ENCODE data around the gene CALM3.

DNA sequence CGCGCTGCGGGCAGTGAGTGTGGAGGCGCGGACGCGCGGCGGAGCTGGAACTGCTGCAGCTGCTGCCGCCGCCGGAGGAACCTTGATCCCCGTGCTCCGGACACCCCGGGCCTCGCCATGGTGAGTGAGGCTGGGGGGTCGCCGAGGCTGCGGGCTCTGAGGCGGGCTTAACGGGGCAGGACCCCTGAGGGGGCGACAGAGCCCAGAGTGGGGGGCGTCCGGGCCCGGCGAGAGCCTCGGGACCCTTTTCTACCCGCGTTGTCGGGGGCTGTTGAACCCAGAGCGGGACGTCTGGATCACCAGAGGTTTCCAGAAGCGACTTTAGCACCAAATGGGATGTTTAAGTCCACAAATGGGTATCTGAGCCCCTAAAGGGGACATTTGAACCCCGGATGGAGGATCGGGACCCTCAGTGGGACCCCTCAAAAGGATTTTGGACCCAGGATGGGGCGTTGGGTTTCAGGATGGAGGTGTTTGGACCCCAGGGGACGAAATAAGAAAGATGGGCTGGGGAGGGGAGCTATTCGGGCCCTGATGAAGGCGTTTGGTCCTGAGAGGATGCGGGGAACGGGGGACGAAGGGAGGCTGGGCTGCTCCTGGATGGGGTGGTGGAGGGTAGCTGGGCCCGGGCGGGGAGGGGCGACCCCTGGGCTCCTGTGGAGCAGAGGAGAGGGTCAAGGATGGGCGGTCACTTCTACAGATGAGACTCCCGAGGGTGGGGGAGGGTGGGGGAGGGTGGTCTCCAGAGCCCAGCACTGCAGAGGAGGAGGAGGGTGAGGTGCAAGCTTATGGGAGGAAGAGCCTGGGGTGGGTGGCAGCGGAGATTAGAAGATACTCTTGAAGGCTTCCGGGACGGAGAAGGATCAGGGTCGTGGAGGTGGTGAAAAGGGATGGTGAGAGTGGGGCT, at the start of gene CALM3:
- TF ChIP-seq, protein P1, sequence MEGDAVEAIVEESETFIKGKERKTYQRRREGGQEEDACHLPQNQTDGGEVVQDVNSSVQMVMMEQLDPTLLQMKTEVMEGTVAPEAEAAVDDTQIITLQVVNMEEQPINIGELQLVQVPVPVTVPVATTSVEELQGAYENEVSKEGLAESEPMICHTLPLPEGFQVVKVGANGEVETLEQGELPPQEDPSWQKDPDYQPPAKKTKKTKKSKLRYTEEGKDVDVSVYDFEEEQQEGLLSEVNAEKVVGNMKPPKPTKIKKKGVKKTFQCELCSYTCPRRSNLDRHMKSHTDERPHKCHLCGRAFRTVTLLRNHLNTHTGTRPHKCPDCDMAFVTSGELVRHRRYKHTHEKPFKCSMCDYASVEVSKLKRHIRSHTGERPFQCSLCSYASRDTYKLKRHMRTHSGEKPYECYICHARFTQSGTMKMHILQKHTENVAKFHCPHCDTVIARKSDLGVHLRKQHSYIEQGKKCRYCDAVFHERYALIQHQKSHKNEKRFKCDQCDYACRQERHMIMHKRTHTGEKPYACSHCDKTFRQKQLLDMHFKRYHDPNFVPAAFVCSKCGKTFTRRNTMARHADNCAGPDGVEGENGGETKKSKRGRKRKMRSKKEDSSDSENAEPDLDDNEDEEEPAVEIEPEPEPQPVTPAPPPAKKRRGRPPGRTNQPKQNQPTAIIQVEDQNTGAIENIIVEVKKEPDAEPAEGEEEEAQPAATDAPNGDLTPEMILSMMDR (IDR thresholded peaks at IDR 0.05), result no peak
- peak; percentile 17 to 91 for TF ChIP-seq POLR2A (IDR thresholded peaks at IDR 0.05)

Measured in thyroid gland (tissue), 4 donors.